OCI-LY7 (cell line): ENCODE data around the gene SUMO4.

Source experiments
- EZH2phosphoT487 ChIP-seq: fragments of 200-600 bp; sonication (generic); IDR thresholded peaks from 2 replicates; pipeline ENCODE4 v1.6.1; 2018; ENCODE audit warnings: low read depth, borderline replicate concordance, mild to moderate bottlenecking, mixed run types, antibody characterized with exemption, low read length, moderate library complexity, mixed read lengths
- TF ChIP-seq, protein P1 (sequence below): fragments of 200-600 bp; sonication (generic); conservative IDR thresholded peaks from 2 replicates; pipeline ENCODE4 v1.5.1; 2014; ENCODE audit warnings: mild to moderate bottlenecking, antibody characterized with exemption, low read length, moderate library complexity, mixed read lengths

DNA sequence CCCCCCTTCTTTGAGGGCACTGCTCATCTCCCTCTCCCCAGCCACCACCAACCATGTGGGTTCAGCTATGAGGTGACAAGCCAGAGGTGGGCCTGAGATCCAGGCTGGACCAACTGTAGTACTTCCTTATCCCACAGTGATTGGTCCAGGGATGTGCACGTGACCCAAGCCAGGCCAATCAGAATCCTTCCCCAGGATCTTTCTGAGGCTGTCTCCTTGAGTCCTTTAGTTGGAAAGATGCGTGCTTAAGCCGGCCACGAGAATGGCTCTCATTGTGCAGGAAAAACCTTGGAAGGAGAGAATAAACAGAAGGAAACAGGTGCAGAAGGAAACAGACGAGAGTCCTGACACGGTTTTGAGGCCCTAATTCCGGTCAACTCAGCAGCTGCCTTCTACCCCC, 45.5 kb downstream of the SUMO4 start:
- TF ChIP-seq, protein P1, sequence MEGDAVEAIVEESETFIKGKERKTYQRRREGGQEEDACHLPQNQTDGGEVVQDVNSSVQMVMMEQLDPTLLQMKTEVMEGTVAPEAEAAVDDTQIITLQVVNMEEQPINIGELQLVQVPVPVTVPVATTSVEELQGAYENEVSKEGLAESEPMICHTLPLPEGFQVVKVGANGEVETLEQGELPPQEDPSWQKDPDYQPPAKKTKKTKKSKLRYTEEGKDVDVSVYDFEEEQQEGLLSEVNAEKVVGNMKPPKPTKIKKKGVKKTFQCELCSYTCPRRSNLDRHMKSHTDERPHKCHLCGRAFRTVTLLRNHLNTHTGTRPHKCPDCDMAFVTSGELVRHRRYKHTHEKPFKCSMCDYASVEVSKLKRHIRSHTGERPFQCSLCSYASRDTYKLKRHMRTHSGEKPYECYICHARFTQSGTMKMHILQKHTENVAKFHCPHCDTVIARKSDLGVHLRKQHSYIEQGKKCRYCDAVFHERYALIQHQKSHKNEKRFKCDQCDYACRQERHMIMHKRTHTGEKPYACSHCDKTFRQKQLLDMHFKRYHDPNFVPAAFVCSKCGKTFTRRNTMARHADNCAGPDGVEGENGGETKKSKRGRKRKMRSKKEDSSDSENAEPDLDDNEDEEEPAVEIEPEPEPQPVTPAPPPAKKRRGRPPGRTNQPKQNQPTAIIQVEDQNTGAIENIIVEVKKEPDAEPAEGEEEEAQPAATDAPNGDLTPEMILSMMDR, result no peak
- TF ChIP-seq EZH2phosphoT487, result no peak
